Upper lobe of left lung (tissue), 4 donors: ENCODE data around the gene LPAR6.

Experiments
- POLR2A ChIP-seq, 4 donors: fragments of 450-650 bp; IDR thresholded peaks; one replicate each; pipeline ENCODE4 v1.5.1; 2016 to 2017; ENCODE audit warnings: antibody characterized with exemption in 4 of 4, mild to moderate bottlenecking in 2 of 4
- POLR2AphosphoS5 ChIP-seq, 2 donors: sonication (generic); formaldehyde crosslinking; IDR thresholded peaks; one replicate each; pipeline ENCODE4 v1.5.1; 2017; ENCODE audit warnings: antibody characterized with exemption in 2 of 2
- TF ChIP-seq, protein P1 (sequence below), 6 experiments: fragments of 450-650 bp in 4 of 6; fragments of 200-600 bp in 2 of 6; sonication (generic) in 2 of 6; IDR thresholded peaks; one replicate each; pipeline ENCODE4 v1.5.1; 2016 to 2019; ENCODE audit warnings: antibody characterized with exemption in 6 of 6

- TF ChIP-seq, protein P1, sequence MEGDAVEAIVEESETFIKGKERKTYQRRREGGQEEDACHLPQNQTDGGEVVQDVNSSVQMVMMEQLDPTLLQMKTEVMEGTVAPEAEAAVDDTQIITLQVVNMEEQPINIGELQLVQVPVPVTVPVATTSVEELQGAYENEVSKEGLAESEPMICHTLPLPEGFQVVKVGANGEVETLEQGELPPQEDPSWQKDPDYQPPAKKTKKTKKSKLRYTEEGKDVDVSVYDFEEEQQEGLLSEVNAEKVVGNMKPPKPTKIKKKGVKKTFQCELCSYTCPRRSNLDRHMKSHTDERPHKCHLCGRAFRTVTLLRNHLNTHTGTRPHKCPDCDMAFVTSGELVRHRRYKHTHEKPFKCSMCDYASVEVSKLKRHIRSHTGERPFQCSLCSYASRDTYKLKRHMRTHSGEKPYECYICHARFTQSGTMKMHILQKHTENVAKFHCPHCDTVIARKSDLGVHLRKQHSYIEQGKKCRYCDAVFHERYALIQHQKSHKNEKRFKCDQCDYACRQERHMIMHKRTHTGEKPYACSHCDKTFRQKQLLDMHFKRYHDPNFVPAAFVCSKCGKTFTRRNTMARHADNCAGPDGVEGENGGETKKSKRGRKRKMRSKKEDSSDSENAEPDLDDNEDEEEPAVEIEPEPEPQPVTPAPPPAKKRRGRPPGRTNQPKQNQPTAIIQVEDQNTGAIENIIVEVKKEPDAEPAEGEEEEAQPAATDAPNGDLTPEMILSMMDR (IDR thresholded peaks at IDR 0.05): no peak
- no peak for TF ChIP-seq POLR2A (IDR thresholded peaks at IDR 0.05)
- TF ChIP-seq POLR2AphosphoS5 (IDR thresholded peaks at IDR 0.05): no peak
These were observed 30.7 kb upstream of the LPAR6 start for GRCh38 chr13:48443442-48444208.
